HG03571 (cell line): ENCODE data around the gene FRRS1.
"Not testable (repeated sequence)": the region's sequence is repeated elsewhere in the genome, so short reads cannot be mapped to it uniquely, and the experiment has no call there.

Experiments used
- ATAC-seq: cut with Tn5 transposase; IDR thresholded peaks from one replicate; pipeline ENCODE4 v1.9.1; 2021; ENCODE audit not compliant: unreplicated experiment

Gene FRRS1, protein sequence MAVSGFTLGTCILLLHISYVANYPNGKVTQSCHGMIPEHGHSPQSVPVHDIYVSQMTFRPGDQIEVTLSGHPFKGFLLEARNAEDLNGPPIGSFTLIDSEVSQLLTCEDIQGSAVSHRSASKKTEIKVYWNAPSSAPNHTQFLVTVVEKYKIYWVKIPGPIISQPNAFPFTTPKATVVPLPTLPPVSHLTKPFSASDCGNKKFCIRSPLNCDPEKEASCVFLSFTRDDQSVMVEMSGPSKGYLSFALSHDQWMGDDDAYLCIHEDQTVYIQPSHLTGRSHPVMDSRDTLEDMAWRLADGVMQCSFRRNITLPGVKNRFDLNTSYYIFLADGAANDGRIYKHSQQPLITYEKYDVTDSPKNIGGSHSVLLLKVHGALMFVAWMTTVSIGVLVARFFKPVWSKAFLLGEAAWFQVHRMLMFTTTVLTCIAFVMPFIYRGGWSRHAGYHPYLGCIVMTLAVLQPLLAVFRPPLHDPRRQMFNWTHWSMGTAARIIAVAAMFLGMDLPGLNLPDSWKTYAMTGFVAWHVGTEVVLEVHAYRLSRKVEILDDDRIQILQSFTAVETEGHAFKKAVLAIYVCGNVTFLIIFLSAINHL

DNA sequence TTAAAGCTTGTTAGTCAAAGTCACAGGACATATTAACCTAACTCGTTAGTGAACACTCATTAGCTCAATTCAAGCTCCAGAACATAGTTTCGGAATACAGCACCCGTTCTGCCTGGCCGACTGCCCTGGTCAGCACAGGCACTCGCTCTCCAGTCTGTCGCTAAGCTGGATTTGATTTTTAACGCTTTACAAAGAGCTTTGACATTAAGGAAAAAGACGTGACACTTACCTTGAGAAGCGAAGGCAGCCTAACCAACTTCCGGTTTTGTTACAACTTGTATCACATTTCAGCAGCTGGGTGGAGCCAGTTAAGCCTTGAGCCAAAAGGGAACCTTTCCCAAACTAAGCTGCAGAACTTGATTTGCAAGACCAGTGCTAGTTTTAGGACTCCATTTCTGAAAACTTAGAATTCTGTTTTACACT is at the start of gene FRRS1:
Gene FRRS1 (minus strand): TSS at position 258 of the 423 bp plus-strand sequence. CDS start 17,867 bp downstream, outside the sequence.
- peak; percentile 95 for ATAC-seq

DNA sequence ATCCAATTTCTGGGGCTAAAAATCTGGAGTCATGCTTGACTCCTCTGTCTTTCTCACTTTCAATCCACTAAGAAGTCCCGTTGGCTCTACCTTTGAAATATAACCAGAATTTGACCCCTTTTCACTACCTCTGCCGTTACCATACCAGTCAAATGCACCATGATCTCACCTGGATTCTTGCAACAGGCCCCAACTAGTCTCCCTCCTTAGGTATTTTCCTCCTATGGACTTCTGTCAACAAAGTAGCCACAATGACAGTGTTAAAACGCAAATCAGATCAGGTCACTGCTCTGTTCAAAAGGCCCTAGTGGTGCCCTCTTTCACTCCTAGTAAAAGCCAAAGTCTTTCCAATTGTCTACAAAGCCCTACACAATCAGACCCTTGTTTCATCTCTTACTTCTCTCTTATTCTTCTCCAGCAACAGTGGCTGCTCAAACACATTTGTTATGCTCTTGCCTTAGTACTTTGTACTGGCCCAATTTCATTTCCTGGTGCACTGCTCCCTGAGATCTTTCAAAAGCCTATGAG is 48.0 kb upstream of the FRRS1 start:
- ATAC-seq = no peak

DNA sequence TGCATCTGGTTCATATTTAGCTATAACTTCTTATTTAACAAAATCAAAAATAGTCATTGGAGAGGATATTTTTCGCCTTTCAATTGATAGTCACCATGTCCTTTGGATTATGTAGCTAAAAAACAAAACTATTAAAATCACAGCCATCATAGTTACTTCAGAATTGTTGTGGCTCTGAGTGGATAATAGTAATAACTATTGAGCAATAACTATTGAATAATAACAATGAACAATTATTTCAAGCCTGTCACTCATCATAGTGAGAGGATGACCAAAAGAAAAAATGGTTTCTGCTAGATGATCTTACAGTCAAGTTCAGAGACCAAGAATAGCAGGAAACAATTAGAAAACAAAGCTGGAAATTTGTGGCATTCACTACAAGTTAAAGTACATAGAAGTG is 45.3 kb upstream of the FRRS1 start:
- no peak for ATAC-seq

DNA sequence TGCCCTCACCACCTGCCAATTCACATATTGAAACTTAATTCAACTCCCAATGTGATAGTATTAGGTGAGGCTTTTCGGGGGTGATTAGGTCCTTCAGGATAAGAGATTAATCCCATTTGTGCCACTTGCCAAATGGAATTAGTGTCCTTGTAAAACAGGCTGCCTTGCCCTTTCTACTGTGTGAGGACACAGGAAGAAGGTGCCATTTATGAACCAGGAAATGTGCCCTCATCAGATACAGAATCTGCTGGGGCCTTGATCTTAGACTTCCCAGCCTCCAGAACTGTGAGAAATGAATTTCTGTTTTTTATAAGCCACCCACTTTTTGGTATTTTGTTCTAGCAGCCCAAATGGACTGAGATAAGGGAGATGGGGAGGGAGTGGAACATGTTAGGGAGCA is 44.6 kb upstream of the FRRS1 start:
- no peak for ATAC-seq

DNA sequence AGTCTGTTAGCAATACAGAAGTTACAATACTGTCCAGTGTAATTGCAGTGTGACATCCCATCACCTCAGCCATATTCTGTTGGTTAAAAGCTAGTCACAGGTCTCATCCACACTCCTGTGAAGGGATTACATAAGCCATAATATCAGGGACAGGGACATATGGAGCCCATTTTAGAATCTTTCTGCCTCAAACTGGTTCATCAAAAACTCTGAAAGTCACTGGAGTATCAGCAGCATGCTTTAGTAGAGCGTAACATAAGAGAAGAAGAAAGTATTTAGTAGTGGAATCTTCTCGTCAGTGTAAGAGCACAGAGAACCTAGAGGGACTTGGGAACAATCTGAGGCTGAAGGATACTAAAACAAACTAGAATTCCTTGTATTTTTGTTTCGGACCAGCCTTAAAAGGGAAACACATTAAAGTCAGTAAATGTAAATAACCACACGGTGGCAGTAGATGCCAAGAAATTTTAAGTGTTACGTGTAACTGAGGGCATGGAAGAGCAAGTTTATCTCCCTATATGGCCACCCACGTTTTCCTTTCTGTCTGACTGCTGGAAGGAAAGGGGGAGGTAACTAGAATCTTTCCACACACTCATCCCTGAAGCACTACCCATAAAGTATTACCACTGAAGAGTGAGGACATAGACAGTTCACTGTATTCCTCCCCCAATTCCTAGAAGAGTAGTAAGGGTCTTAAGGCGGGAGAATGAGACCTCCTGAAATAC is 42.1 kb upstream of the FRRS1 start:
- peak; percentile 79 for ATAC-seq

DNA sequence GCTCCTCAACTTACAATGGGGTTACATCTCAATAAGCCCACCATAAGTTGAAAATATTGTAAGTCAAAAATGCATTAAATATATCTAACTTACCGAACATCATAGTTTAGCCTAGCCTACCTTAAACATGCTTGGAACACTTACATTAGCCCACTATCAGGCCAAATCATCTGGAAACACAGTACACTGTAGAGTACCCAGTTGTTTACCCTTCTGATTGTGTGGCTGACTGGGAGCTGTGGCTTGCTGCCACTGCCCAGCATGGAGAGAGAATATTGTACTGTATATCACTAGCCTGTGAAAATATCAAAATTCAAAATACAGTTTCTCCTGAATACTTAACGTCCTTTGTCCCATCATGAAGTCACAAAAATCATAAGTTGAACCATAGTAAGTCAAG is 40.4 kb upstream of the FRRS1 start:
- ATAC-seq = no peak

DNA sequence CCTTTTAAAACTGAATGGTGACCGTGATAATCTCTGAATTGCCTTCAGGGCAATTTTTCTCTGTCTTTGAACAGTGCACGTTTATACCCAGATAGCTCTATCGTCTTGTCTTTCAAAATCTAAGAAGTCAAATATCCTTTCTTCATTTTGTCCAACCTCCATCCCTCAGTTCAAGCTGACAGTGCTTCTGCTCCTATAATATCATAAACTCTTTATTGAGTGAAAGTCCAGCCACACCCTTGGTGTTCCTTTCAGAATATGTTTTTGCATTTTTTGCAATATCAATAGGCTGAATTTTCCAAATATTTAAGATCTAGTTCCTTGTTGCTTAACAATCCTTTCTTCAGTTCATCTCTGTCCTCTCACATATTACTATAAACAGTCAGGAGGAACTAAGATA is 35.1 kb upstream of the FRRS1 start:
- ATAC-seq = no peak

DNA sequence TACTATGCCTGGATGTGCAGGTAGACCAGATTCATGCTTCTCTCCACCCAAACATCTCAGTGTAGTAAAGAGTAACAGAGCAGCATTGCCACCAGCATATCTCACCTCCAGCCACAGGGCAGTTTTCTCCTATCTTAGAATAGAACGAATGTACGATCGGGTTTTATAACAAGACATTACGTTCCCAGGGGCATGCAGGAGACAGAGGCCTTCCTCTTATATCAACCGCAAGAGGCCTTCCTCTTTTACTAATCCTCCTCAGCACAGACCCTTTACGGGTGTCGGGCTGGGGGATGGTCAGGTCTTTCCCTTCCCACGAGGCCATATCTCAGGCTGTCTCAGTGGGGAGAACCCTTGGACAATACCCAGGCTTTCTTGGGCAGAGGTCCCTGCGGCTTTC is 27.4 kb upstream of the FRRS1 start:
- not testable (repeated sequence) for ATAC-seq

DNA sequence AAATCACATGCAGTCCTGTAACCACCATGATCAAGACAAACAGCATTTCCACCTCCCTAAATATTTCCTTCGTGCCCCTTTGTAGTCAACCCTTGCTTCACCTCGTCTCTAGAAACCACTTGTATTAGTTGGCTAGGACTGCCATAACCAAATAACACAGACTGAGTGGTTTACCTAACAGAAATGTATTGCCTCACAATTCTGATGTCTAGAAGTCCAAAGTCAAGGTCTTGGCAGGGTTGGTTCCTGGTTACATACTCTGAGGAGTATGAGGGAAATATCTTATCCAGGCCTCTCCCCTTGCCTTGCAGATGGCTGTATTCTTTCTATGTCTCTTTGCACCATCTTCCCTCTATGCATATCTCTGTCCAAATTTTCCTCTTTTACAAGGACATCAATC is 23.3 kb upstream of the FRRS1 start:
- no peak for ATAC-seq

DNA sequence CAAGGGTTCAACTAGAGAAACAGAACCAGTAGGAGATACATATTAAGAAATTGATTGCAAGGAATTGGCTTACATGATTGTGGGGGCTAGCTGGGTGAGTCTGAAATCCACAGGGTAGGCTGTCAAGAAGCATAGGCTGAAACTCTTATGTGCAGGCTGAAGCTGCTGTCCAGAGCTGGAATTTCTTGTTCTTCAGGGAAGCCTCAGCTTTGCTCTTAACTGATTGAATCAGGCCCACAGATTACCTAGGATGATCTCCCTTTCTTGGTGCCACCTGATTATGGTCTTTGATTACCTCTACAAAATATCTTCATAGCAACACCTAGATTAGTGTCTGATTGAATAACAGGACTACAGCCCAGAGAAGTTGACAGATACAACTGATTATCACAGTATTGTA is 22.5 kb upstream of the FRRS1 start:
- no peak for ATAC-seq

DNA sequence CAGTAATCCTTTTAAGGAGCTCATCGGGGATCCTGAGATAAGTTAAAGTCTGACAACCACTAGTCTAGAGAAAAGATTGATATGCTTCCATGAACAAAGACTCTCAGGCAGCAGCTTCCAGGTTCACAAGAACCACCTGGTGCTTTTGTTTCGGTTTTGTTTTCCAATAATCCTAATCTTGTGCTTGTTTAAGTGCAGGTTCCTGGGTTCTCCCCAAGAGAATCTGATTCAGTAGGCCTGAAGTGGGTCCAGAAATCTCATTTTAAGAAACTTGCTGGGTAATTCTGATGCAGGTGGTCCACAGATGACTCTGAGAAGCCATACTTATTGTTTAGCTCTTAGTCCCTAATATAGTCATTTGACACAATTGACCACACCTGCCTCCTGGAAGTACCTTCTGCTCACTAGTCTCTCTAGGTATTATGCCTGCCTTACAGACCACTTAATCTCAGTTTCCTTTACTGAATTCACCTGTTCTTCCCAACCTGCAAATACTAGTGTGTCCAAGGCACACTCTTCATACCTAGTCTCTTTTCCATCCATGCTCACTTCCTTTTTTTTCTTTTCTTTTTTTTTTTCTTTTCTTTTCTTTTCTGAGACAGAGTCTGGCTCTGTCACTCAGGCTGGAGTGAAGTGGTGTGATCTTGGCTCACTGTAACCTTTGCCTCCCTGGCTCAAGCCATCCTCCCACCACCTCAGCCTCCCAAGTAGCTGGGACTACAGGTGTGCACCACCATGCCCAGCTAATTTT is 20.5 kb upstream of the FRRS1 start:
- ATAC-seq = peak; percentile 63

DNA sequence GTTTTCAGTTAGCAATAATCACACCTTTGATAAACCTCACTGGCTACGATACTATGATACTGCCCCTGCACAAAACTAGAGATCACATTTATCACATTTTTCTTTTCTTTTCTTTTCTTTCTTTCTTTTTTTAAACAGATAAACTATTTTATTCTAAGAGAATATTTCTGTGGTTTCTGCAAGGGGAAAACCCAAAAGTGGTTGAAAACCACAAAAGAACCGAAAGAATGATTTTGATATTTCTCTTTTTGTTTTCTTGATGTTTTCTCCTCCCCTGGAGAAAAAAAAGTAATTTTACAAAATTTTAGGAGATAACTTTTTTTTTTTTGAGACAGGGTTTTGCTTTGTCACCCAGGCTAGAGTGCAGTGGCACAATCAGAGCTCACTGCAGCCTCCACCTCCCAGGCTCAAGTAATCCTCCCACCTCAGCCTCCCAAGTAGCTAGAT is 18.4 kb upstream of the FRRS1 start:
- ATAC-seq = no peak

DNA sequence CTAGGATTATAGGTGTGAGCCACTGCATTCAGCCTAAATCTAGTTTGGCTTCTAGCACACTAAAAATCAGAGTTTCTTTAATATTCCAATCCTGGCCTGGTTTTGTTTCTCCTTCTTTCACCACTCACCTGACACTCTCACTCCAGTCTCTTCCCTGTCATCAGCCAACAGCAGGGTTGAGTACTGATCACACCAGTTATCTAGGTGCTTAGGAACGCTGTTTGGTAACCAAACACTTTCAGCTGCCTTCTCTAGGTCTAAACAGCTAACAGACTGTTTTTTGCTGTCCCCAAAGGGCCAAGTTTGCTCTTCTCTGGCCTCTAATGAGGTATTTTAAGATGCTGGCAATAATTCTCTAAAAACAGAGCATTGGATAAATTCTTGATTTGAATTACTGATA is 17.7 kb upstream of the FRRS1 start:
- ATAC-seq = no peak

DNA sequence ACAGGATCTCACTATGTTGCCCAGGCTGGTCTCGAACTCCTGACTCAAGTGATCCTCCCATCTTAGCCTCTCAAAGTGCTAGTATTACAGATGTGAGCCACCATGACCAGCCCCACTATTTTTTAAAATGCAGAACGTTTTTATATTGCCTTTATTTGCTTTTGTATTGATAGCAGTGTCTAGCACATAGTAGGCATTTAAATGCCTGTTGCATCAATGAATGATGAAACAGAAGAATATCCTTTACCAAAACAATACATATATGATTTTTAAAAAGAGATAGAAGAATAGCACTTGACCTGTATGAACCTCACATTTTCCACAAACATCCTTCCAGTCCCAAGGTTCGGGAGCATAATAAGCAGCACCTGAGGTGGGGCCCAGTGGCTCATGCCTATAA is 16.5 kb upstream of the FRRS1 start:
- no peak for ATAC-seq

DNA sequence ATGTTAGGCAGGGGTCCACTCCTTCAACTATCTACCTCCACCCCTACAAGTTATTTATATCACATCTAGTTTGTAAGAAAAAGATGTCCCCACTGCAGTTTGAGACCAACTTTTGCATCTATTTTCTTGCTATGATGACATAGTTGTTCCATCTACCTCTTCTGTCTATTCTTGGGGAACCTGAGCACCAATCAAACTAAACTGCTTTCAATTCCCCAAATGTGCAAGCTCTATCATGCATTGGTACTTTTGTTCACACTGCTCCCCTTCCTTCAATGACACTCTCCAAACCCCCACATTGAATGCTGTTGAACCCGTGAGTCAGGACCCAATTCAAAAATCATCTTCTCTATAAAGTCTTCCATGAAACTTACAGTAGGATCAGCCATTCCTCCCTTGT is 16.0 kb upstream of the FRRS1 start:
- no peak for ATAC-seq

DNA sequence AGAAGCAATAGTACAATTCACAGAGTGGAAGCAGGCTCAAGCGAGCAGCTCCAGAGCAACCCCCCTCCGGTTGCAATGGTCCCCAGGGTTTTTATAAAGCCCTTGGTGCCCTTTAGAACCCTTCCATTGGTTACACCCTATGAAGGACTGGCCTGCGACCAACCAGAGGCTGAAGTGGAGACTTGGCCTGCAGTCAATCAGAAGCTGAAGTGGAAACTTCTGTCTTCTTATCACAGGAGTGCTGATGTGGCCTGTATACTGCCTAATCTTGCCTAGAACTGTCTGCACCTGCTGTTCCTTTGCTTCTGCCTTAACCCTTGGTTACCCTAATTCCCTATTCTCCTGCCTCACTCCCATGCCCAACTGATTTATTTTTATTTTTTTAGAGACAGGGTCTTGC is 15.4 kb upstream of the FRRS1 start:
- ATAC-seq = no peak

DNA sequence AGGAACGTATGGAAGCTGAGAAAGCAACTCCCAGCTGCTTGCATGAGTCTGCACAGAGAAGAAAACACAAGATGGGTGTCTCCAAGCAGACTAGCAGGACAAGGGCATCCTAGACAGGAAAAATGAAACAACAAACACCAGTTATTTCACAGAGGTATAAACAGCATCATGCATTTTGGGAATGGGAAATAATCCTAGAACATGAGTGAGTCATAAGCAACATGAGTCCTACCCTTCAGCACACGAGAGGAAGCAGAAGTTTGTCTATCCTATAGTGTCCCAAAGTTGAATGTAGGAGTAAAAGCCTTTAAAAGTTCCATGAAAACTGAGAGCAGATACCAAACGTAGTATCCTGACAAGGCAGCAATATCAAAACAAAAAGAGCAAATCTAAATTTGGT is 11.3 kb upstream of the FRRS1 start:
- ATAC-seq = no peak

DNA sequence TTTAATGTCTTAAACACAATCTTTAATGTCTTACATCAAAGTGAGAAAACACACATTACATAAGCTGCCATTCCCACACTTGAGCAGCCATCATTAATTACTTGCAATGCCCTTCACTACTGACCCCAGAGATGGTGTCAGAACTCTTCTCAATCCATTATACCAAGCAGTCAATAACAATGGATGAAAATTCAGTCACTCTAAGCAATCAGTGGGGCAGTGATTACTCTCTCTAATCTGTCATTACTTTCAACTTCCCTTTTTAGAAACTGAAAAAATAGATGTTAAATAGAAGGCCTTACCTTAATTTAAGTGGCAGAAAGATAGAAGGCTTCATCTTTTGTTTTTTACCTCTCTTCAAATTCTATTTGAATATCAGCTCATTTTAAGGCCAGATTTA is 9.7 kb upstream of the FRRS1 start:
- ATAC-seq = no peak

DNA sequence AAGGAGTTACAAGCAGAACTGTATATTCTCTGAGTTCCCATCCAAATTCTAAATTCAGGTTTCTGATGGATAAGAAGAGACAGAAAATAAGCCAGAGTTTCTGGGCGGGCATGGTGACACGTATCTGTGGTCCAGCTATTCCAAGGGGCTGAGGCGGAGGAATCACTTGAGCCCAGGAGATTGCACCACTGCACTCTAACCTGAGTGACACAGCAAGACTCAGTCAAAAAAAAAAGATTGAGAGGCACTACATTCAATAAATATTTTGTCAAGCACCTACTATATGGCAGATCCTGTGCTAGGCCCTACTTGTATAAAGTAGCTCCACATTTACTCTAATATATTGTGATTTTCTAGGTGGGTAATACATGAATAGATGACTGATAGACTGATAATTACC is 6.4 kb upstream of the FRRS1 start:
- ATAC-seq = no peak

DNA sequence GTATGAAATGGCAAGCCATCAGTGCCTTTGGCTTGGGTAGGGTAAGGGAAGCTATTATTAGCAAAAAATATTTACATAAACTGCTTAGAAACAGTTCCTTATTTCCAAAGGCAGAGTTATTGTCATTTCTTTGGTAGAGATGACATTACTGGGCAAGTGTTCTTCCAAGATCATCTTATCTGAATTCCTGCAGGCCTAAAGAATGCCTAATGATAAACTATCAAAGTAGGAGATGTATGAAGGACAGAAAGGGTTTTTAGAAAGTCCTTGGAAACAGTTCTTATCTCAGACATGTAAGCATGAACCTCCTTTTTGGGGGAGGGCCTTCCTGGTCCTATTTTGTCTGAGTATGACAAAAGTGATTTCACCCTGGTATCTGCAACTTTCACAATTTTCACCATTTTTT is 5.1 kb upstream of the FRRS1 start:
- no peak for ATAC-seq
